GM23338 (cell line): ENCODE data around the gene CTNNA1.

Experiments
- CREB1 ChIP-seq: fragments of 250-450 bp; sonication (Bioruptor Pico); IDR thresholded peaks from 2 replicates; pipeline ENCODE4 v1.5.0; 2020; ENCODE audit warnings: low read depth, mild to moderate bottlenecking, moderate library complexity
- CTCF ChIP-seq, 2 experiments: fragments of 200-600 bp in 1 of 2; sonication (generic) in 1 of 2; conservative IDR thresholded peaks; 2 replicates each; pipeline versions ENCODE4 v1.5.1 to v1.6.1; 2016 to 2017; ENCODE audit warnings: antibody characterized with exemption in 2 of 2, low read depth in 2 of 2, mild to moderate bottlenecking in 2 of 2, moderate library complexity in 1 of 2
- ETS1 ChIP-seq: IDR thresholded peaks from 2 replicates; pipeline ENCODE4 v1.6.1; 2016; ENCODE audit warnings: antibody characterized with exemption
- EZH2 ChIP-seq: fragments of 200-600 bp; sonication (generic); IDR thresholded peaks from one replicate; pipeline ENCODE4 v1.8.0; 2017; ENCODE audit warnings: antibody characterized with exemption, mild to moderate bottlenecking, low read depth; ENCODE audit not compliant: unreplicated experiment
- EZH2phosphoT487 ChIP-seq: fragments of 200-600 bp; sonication (generic); IDR thresholded peaks from one replicate; pipeline ENCODE4 v1.8.1; 2018; ENCODE audit warnings: antibody characterized with exemption; ENCODE audit not compliant: unreplicated experiment
- JUNB ChIP-seq: IDR thresholded peaks from one replicate; pipeline ENCODE4 v1.6.1; 2016; ENCODE audit warnings: antibody characterized with exemption; ENCODE audit not compliant: unreplicated experiment
- NANOG ChIP-seq: IDR thresholded peaks from 2 replicates; pipeline ENCODE4 v1.6.1; 2016; ENCODE audit warnings: antibody characterized with exemption, borderline replicate concordance
- POLR2AphosphoS5 ChIP-seq: IDR thresholded peaks from 2 replicates; pipeline ENCODE4 v1.6.1; 2016; ENCODE audit warnings: antibody characterized with exemption, low read depth
- STAT1 ChIP-seq: IDR thresholded peaks from one replicate; pipeline ENCODE4 v1.6.1; 2016; ENCODE audit warnings: antibody characterized with exemption; ENCODE audit not compliant: unreplicated experiment
- ZNF114 ChIP-seq: fragments of 250-450 bp; sonication (Bioruptor Pico); IDR thresholded peaks from 2 replicates; pipeline ENCODE4 v1.5.0; 2020; ENCODE audit warnings: mild to moderate bottlenecking, moderate library complexity
- ZNF331 ChIP-seq: fragments of 250-450 bp; sonication (Bioruptor Pico); IDR thresholded peaks from 2 replicates; pipeline ENCODE4 v1.5.0; 2020; ENCODE audit warnings: low read depth, mild to moderate bottlenecking, moderate library complexity
- TF ChIP-seq, protein P1 (sequence below): IDR thresholded peaks from one replicate; pipeline ENCODE4 v1.6.1; 2018; ENCODE audit warnings: antibody characterized with exemption; ENCODE audit not compliant: unreplicated experiment
- TF ChIP-seq, protein P2 (sequence below): fragments of 250-450 bp; sonication (Bioruptor Pico); IDR thresholded peaks from 2 replicates; pipeline ENCODE4 v1.5.0; 2020; ENCODE audit warnings: mild to moderate bottlenecking, moderate library complexity

- no peak for TF ChIP-seq CTCF (conservative IDR thresholded peaks at IDR 0.05; ENCODE audit: low read depth in 2 of 2)
- no peak for TF ChIP-seq EZH2
- no peak for TF ChIP-seq POLR2AphosphoS5
- TF ChIP-seq EZH2phosphoT487: no peak
- no peak for TF ChIP-seq JUNB
- TF ChIP-seq, protein P1, sequence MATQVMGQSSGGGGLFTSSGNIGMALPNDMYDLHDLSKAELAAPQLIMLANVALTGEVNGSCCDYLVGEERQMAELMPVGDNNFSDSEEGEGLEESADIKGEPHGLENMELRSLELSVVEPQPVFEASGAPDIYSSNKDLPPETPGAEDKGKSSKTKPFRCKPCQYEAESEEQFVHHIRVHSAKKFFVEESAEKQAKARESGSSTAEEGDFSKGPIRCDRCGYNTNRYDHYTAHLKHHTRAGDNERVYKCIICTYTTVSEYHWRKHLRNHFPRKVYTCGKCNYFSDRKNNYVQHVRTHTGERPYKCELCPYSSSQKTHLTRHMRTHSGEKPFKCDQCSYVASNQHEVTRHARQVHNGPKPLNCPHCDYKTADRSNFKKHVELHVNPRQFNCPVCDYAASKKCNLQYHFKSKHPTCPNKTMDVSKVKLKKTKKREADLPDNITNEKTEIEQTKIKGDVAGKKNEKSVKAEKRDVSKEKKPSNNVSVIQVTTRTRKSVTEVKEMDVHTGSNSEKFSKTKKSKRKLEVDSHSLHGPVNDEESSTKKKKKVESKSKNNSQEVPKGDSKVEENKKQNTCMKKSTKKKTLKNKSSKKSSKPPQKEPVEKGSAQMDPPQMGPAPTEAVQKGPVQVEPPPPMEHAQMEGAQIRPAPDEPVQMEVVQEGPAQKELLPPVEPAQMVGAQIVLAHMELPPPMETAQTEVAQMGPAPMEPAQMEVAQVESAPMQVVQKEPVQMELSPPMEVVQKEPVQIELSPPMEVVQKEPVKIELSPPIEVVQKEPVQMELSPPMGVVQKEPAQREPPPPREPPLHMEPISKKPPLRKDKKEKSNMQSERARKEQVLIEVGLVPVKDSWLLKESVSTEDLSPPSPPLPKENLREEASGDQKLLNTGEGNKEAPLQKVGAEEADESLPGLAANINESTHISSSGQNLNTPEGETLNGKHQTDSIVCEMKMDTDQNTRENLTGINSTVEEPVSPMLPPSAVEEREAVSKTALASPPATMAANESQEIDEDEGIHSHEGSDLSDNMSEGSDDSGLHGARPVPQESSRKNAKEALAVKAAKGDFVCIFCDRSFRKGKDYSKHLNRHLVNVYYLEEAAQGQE: no peak
- no peak for TF ChIP-seq CREB1
- no peak for TF ChIP-seq ETS1
- TF ChIP-seq ZNF331: no peak
- no peak for TF ChIP-seq STAT1
- TF ChIP-seq, protein P2, sequence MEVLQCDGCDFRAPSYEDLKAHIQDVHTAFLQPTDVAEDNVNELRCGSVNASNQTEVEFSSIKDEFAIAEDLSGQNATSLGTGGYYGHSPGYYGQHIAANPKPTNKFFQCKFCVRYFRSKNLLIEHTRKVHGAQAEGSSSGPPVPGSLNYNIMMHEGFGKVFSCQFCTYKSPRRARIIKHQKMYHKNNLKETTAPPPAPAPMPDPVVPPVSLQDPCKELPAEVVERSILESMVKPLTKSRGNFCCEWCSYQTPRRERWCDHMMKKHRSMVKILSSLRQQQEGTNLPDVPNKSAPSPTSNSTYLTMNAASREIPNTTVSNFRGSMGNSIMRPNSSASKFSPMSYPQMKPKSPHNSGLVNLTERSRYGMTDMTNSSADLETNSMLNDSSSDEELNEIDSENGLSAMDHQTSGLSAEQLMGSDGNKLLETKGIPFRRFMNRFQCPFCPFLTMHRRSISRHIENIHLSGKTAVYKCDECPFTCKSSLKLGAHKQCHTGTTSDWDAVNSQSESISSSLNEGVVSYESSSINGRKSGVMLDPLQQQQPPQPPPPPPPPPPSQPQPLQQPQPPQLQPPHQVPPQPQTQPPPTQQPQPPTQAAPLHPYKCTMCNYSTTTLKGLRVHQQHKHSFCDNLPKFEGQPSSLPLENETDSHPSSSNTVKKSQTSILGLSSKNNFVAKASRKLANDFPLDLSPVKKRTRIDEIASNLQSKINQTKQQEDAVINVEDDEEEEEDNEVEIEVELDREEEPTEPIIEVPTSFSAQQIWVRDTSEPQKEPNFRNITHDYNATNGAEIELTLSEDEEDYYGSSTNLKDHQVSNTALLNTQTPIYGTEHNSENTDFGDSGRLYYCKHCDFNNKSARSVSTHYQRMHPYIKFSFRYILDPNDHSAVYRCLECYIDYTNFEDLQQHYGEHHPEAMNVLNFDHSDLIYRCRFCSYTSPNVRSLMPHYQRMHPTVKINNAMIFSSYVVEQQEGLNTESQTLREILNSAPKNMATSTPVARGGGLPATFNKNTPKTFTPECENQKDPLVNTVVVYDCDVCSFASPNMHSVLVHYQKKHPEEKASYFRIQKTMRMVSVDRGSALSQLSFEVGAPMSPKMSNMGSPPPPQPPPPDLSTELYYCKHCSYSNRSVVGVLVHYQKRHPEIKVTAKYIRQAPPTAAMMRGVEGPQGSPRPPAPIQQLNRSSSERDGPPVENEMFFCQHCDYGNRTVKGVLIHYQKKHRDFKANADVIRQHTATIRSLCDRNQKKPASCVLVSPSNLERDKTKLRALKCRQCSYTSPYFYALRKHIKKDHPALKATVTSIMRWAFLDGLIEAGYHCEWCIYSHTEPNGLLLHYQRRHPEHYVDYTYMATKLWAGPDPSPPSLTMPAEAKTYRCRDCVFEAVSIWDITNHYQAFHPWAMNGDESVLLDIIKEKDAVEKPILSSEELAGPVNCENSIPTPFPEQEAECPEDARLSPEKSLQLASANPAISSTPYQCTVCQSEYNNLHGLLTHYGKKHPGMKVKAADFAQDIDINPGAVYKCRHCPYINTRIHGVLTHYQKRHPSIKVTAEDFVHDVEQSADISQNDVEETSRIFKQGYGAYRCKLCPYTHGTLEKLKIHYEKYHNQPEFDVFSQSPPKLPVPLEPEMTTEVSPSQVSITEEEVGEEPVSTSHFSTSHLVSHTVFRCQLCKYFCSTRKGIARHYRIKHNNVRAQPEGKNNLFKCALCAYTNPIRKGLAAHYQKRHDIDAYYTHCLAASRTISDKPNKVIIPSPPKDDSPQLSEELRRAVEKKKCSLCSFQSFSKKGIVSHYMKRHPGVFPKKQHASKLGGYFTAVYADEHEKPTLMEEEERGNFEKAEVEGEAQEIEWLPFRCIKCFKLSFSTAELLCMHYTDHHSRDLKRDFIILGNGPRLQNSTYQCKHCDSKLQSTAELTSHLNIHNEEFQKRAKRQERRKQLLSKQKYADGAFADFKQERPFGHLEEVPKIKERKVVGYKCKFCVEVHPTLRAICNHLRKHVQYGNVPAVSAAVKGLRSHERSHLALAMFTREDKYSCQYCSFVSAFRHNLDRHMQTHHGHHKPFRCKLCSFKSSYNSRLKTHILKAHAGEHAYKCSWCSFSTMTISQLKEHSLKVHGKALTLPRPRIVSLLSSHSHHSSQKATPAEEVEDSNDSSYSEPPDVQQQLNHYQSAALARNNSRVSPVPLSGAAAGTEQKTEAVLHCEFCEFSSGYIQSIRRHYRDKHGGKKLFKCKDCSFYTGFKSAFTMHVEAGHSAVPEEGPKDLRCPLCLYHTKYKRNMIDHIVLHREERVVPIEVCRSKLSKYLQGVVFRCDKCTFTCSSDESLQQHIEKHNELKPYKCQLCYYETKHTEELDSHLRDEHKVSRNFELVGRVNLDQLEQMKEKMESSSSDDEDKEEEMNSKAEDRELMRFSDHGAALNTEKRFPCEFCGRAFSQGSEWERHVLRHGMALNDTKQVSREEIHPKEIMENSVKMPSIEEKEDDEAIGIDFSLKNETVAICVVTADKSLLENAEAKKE (CRISPR knock-in tag): no peak
- TF ChIP-seq NANOG: no peak
- no peak for TF ChIP-seq ZNF114 (CRISPR knock-in tag)
Observed at GRCh38 chr5:138844125-138844461, 90.9 kb downstream of the CTNNA1 start.
